Heart left ventricle (tissue), 16 donors: ENCODE data around the gene KCNC1. TPM values are rescaled to one million over a fixed set of nuclear protein-coding genes. Genes with fewer than 3 reads are reported as not detected.

Experiments
- ATAC-seq, 4 donors: fragments of 200-7000 bp; cut with Tn5 transposase; one replicate each; pipeline ENCODE4 v1.9.1; 2020 to 2022; ENCODE audit warnings: moderate library complexity in 4 of 4, mild to moderate bottlenecking in 3 of 4, moderate number of reproducible peaks in 1 of 4
- DNase-seq, 5 donors: peaks; one replicate each; pipeline ENCODE4 v3.0.0-alpha.2; 2020
- H3K27ac ChIP-seq, 12 donors: fragments of 200-600 bp; sonication (generic) in 4 of 12; one replicate each; pipeline versions ENCODE4 v1.5.0 to v1.8.0; 2016 to 2022; ENCODE audit warnings: mild to moderate bottlenecking in 2 of 12
- H3K27me3 ChIP-seq, 9 donors: fragments of 200-600 bp; sonication (generic) in 2 of 9; one replicate each; pipeline versions ENCODE4 v1.5.1 to v1.8.0; 2016 to 2022; ENCODE audit warnings: mild to moderate bottlenecking in 3 of 9
- H3K36me3 ChIP-seq, 9 donors: fragments of 200-600 bp; sonication (generic) in 2 of 9; one replicate each; pipeline versions ENCODE4 v1.5.0 to v1.8.0; 2018 to 2022; ENCODE audit warnings: mild to moderate bottlenecking in 2 of 9
- H3K4me1 ChIP-seq, 12 donors: fragments of 200-600 bp; sonication (generic) in 4 of 12; one replicate each; pipeline versions ENCODE4 v1.5.0 to v1.8.0; 2016 to 2022; ENCODE audit warnings: mild to moderate bottlenecking in 3 of 12
- H3K4me3 ChIP-seq, 12 donors: fragments of 200-600 bp; sonication (generic) in 4 of 12; one replicate each; pipeline versions ENCODE4 v1.5.0 to v1.8.0; 2017 to 2022; ENCODE audit warnings: mild to moderate bottlenecking in 9 of 12, moderate library complexity in 4 of 12
- H3K9me3 ChIP-seq, 12 donors: fragments of 200-600 bp; sonication (generic) in 4 of 12; one replicate each; pipeline versions ENCODE4 v1.5.0 to v1.8.0; 2016 to 2022; ENCODE audit warnings: mild to moderate bottlenecking in 1 of 12
- CTCF ChIP-seq, 12 donors: fragments of 200-600 bp; sonication (generic) in 4 of 12; IDR thresholded peaks; one replicate each; pipeline versions ENCODE4 v1.5.0 to v1.8.0; 2018 to 2022; ENCODE audit warnings: antibody characterized with exemption in 12 of 12, mild to moderate bottlenecking in 5 of 12
- POLR2A ChIP-seq, 2 donors: fragments of 450-650 bp; IDR thresholded peaks; one replicate each; pipeline ENCODE4 v1.6.1; 2017; ENCODE audit warnings: antibody characterized with exemption in 2 of 2, mild to moderate bottlenecking in 2 of 2, moderate library complexity in 2 of 2
- WGBS, 4 donors: extraction: QIAGEN DNeasy Blood & Tissue Kit in 2 of 4; methylation state at CpG; one replicate each; pipeline versions ENCODE4 v1.1.5 to v1.1.7; 2013 to 2018; 5-methylcytosine and 5-hydroxymethylcytosine counted together
- intact Hi-C, 10 donors: fragments of 100-400 bp; cut with DNase I; formaldehyde crosslinking; loops; one replicate each; pipeline versions ENCODE4 v1.11.1 to v1.14.2; 2022
- polyA plus RNA-seq, 2 donors: library from polyadenylated mRNA; stranded (reverse); fragments of 200-250 nt; gene quantifications; one replicate each; pipeline ENCODE4 v1.2.3, GENCODE V29; 2013
- total RNA-seq, 9 donors: library from RNA; depleted of rRNA in 2 of 9; stranded (reverse); fragments of >200 nt in 2 of 9; fragmentation: NEBNext Ultra II Directional in 3 of 9; extraction: Animal tissue kit (Norgen Biotek cat#: 25700) in 3 of 9; gene quantifications; one replicate each; pipeline versions ENCODE4 v1.1.0 to v1.2.4, GENCODE V29; 2016 to 2023
- donor health status: ischemic (EF 13 %, LVEDD 7.1; RV severe dilation, severe dysfunction).
- donor health status: healthy with polysubstance abuse.
- donor health status: DM: no; HTN: yes; CAD: no.
- donor health status: DM: no; HTN: no; CAD: no.
- donor health status: ischemic (EF 25% LVEDD 6.9; RV normal size, moderate dysfunction).
- donor health status: ischemic (EF 25% LVEDD 5.7; RV mildly dilated, moderate dysfunction).
- donor health status: healthy.
- donor health status: DM: yes; HTN: yes; CAD: no.
- donor health status: ischemic (EF 35%, LVEDD 5.7; RV mildly dilated, moderate dysfunction).
- donor health status: nonischemic (EF 11% LVEDD 7.7; RV severe dilation, severe dysfunction).
- donor health status: DM: yes; HTN: yes; CAD: no.
- donor health status: PGD.
- donor health status: ischemic (EF 29% LVEDD 5.4; RV normal size, mild dysfunction).
- donor health status: nonischemic (EF 23%, LVEDD 6.1; RV moderate dilation, normal function).

Gene KCNC1
- total and polyA plus RNA-seq, 11 donors = 0.02 to 0.25 (median 0.05) TPM; not detected in 8

- Histone ChIP-seq H3K9me3 (no peaks in the 10 kb centered on the region), H3K27ac (peak overlapping the region in 7 of 12 donors; percentile 30 to 57 (median 43)), H3K4me1 (peaks cover 0 to 15% (median 0%) of the 10 kb centered on the region in 12 donors), H3K27me3 (peaks cover 0 to 51% (median 6%) of the 10 kb centered on the region in 9 donors), H3K4me3 (no peak overlapping the region), H3K36me3 (no peaks in the 10 kb centered on the region)
- ATAC-seq = peak; percentile 82 to 96 (median 92)
- DNase-seq = peak in 4 of 5 donors; percentile 45 to 78 (median 55)
- intact Hi-C loops = no loop called here
- no peak for TF ChIP-seq CTCF (IDR thresholded peaks at IDR 0.05)
- no peak for TF ChIP-seq POLR2A (IDR thresholded peaks at IDR 0.05)
- WGBS, 4 donors = 34 to 49% (median 43%) methylated on average over 7 to 8 of the region's 8 CpGs
Measured at GRCh38 chr11:17714356-17714854, 20.2 kb upstream of the KCNC1 start.

GRCh38 chr11:17714870-17715269 lies 19.7 kb upstream of the KCNC1 start:
- Histone ChIP-seq H3K4me1 (peaks cover 0 to 19% (median 0%) of the 10 kb centered on the region in 12 donors), H3K9me3 (no peaks in the 10 kb centered on the region), H3K27me3 (peaks cover 4 to 51% (median 11%) of the 10 kb centered on the region in 9 donors), H3K36me3 (no peaks in the 10 kb centered on the region), H3K27ac (peak overlapping the region in 5 of 12 donors; percentile 38 to 57 (median 46)), H3K4me3 (no peak overlapping the region)
- TF ChIP-seq CTCF (IDR thresholded peaks at IDR 0.05) (no peak), POLR2A (IDR thresholded peaks at IDR 0.05) (no peak)
- ATAC-seq (peak in 3 of 4 donors; percentile 19 to 63 (median 31)), DNase-seq (no peak)
- intact Hi-C loops = loop anchor here in 1 of 10 donors (5.0 kb wide), 1 partner anchor 113 kb away; no protein-coding TSS in a partner anchor
- WGBS, 4 donors = 49 to 71% (median 68%) methylated on average over 4 of the region's 4 CpGs

DNA sequence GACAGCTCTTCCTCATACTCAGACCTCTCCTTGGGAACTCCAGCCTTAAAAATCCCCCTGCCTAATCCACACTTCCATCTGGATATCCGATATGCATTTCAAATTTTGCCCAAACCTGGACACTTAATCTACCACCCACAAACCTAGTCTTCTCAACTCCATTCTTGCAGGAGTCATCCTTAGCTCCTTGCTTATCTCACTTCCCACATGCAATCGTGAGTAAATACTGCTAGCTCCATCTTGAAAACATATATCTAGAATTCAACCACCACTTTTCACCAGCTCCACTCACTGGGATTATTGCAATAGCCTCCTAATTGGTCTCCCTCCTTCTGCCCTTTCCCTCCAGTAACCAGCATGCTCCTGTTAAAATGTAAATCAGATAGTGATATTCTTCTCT lies 17.8 kb upstream of the KCNC1 start:
- H3K27ac ChIP-seq = no peak overlapping the region
- H3K36me3 ChIP-seq = no peaks in the 10 kb centered on the region
- 66 to 87% (median 76%) methylated on average over 2 of the region's 2 CpGs for WGBS, 4 donors
- intact Hi-C loops = loop anchor here in 1 of 10 donors (5.0 kb wide), 1 partner anchor 115 kb away; no protein-coding TSS in a partner anchor
- DNase-seq (no peak), ATAC-seq (no peak)
- peaks cover 22 to 69% (median 30%) of the 10 kb centered on the region in 9 donors for H3K27me3 ChIP-seq
- H3K4me3 ChIP-seq = no peak overlapping the region
- H3K4me1 ChIP-seq = peaks cover 0 to 39% (median 10%) of the 10 kb centered on the region in 12 donors
- H3K9me3 ChIP-seq = no peaks in the 10 kb centered on the region
- no peak for TF ChIP-seq CTCF (IDR thresholded peaks at IDR 0.05)
- TF ChIP-seq POLR2A (IDR thresholded peaks at IDR 0.05) = no peak

DNA sequence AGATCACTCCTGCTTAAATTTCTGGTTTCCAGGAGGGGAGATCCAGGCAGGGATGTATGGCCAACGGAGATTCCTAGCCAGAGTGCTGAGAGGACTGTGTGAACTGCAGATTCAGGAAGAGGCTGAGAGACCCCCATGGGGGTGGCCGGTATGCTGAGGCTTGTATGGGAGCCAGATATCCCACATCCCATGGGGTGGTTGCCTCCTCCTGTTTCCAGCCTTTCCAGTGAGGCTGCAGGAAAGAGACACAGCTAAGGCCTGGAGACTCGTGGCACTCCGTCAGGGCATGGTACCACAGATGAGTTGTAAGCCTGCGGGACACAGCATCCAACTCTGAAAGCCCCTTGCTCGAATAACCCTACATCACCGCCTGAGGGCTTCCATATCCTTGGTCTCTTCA lies 16.6 kb upstream of the KCNC1 start:
- DNase-seq = no peak
- no peaks in the 10 kb centered on the region for H3K36me3 ChIP-seq
- no peak overlapping the region for H3K27ac ChIP-seq
- no peak overlapping the region for H3K4me3 ChIP-seq
- no peaks in the 10 kb centered on the region for H3K9me3 ChIP-seq
- peaks cover 22 to 73% (median 37%) of the 10 kb centered on the region in 9 donors for H3K27me3 ChIP-seq
- 58 to 76% (median 66%) methylated on average over 6 to 7 of the region's 7 CpGs for WGBS, 4 donors
- TF ChIP-seq CTCF (IDR thresholded peaks at IDR 0.05) (no peak), POLR2A (IDR thresholded peaks at IDR 0.05) (no peak)
- intact Hi-C loops = loop anchor here in 1 of 10 donors (5.0 kb wide), 1 partner anchor 116 kb away; no protein-coding TSS in a partner anchor
- no peak for ATAC-seq
- H3K4me1 ChIP-seq = peaks cover 0 to 42% (median 10%) of the 10 kb centered on the region in 12 donors
